ENCODE data around the gene TAS2R20.

Gene TAS2R20

GRCh38 chr12:10974965-10975364 lies 23.1 kb downstream of the TAS2R20 start:
- Histone ChIP-seq H3K4me2 (no peak overlapping the region), H3K4me1 (ENCODE audit: low read depth, poor library complexity, severe bottlenecking) (no peaks in the 10 kb centered on the region), H3K4me3 (IDR thresholded peaks at IDR 0.05; ENCODE audit: insufficient read depth, low read depth, low read length) (no peak overlapping the region), H3K27ac (no peak overlapping the region), H3K36me3 (ENCODE audit: insufficient read depth) (no peaks in the 10 kb centered on the region), H3K9ac (no peak overlapping the region), H3K79me2 (ENCODE audit: insufficient read depth, low read depth) (no peaks in the 10 kb centered on the region), H4K20me1 (ENCODE audit: insufficient read depth) (no peaks in the 10 kb centered on the region), H2AFZ (ENCODE audit: low read depth) (no peak overlapping the region), H3K27me3 (ENCODE audit: insufficient read depth, low read depth) (no peaks in the 10 kb centered on the region)
- no peak for TF ChIP-seq CTCF (conservative IDR thresholded peaks at IDR 0.05; ENCODE audit: low read depth, low read length)

GRCh38 chr12:10968765-10969456 lies 29.2 kb downstream of the TAS2R20 start:
- Histone ChIP-seq H3K27me3 (ENCODE audit: insufficient read depth, low read depth) (no peaks in the 10 kb centered on the region), H3K4me2 (no peak overlapping the region), H3K27ac (no peak overlapping the region), H3K9ac (no peak overlapping the region), H3K79me2 (ENCODE audit: insufficient read depth, low read depth) (no peaks in the 10 kb centered on the region), H3K36me3 (ENCODE audit: insufficient read depth) (no peaks in the 10 kb centered on the region), H3K4me3 (IDR thresholded peaks at IDR 0.05; ENCODE audit: insufficient read depth, low read depth, low read length) (no peak overlapping the region), H3K4me1 (ENCODE audit: low read depth, poor library complexity, severe bottlenecking) (no peaks in the 10 kb centered on the region), H4K20me1 (ENCODE audit: insufficient read depth) (no peaks in the 10 kb centered on the region), H2AFZ (ENCODE audit: low read depth) (no peak overlapping the region)
- TF ChIP-seq CTCF (conservative IDR thresholded peaks at IDR 0.05; ENCODE audit: low read depth, low read length), result no peak

- no peaks in the 10 kb centered on the region for H4K20me1 ChIP-seq (ENCODE audit: insufficient read depth)
- no peak overlapping the region for H3K4me2 ChIP-seq
- no peak overlapping the region for H2AFZ ChIP-seq (ENCODE audit: low read depth)
- H3K4me1 ChIP-seq (ENCODE audit: low read depth, poor library complexity, severe bottlenecking), result no peaks in the 10 kb centered on the region
- TF ChIP-seq CTCF (conservative IDR thresholded peaks at IDR 0.05; ENCODE audit: low read depth, low read length), result no peak
- no peak overlapping the region for H3K27ac ChIP-seq
- no peaks in the 10 kb centered on the region for H3K27me3 ChIP-seq (ENCODE audit: insufficient read depth, low read depth)
- H3K4me3 ChIP-seq (IDR thresholded peaks at IDR 0.05; ENCODE audit: insufficient read depth, low read depth, low read length), result no peak overlapping the region
- H3K9ac ChIP-seq, result no peak overlapping the region
- H3K79me2 ChIP-seq (ENCODE audit: insufficient read depth, low read depth), result no peaks in the 10 kb centered on the region
- no peaks in the 10 kb centered on the region for H3K36me3 ChIP-seq (ENCODE audit: insufficient read depth)
These were observed 30.7 kb downstream of the TAS2R20 start for GRCh38 chr12:10967409-10967808.

GRCh38 chr12:10966314-10966713 lies 31.8 kb downstream of the TAS2R20 start:
- no peak for TF ChIP-seq CTCF (conservative IDR thresholded peaks at IDR 0.05; ENCODE audit: low read depth, low read length)
- Histone ChIP-seq H2AFZ (ENCODE audit: low read depth) (no peak overlapping the region), H3K4me2 (no peak overlapping the region), H3K36me3 (ENCODE audit: insufficient read depth) (no peaks in the 10 kb centered on the region), H3K79me2 (ENCODE audit: insufficient read depth, low read depth) (no peaks in the 10 kb centered on the region), H3K27me3 (ENCODE audit: insufficient read depth, low read depth) (no peaks in the 10 kb centered on the region), H3K4me1 (ENCODE audit: low read depth, poor library complexity, severe bottlenecking) (no peaks in the 10 kb centered on the region), H3K4me3 (IDR thresholded peaks at IDR 0.05; ENCODE audit: insufficient read depth, low read depth, low read length) (no peak overlapping the region), H3K9ac (no peak overlapping the region), H4K20me1 (ENCODE audit: insufficient read depth) (no peaks in the 10 kb centered on the region), H3K27ac (no peak overlapping the region)

All from KMS-11 (cell line).